ENCODE measurements around the gene ZNF23.

ZNF23 gene

GRCh38 chr16:71459510-71459909, 2.5 kb downstream of the ZNF23 start:
- DNase-seq (ENCODE audit: low read depth): no peak
- no peak for TF ChIP-seq CTCF (IDR thresholded peaks at IDR 0.05; ENCODE audit: low read depth, low read length, missing control alignments)
- no peak overlapping the region for H3K4me3 ChIP-seq (ENCODE audit: low read depth, low read length)

- no peak for TF ChIP-seq CTCF (IDR thresholded peaks at IDR 0.05; ENCODE audit: low read depth, low read length, missing control alignments)
- H3K4me3 ChIP-seq (ENCODE audit: low read depth, low read length): no peak overlapping the region
- no peak for DNase-seq (ENCODE audit: low read depth)
Measured at GRCh38 chr16:71456801-71457200, 5.2 kb downstream of the ZNF23 start.

GRCh38 chr16:71453036-71453435, 9.0 kb downstream of the ZNF23 start:
- DNase-seq (ENCODE audit: low read depth): no peak

GRCh38 chr16:71449020-71449419, 13.0 kb downstream of the ZNF23 start:
- no peak overlapping the region for H3K4me3 ChIP-seq (ENCODE audit: low read depth, low read length)

More at GRCh38 chr16:71453036-71453435, 9.0 kb downstream of the ZNF23 start:
- no peak overlapping the region for H3K4me3 ChIP-seq (ENCODE audit: low read depth, low read length)
- TF ChIP-seq CTCF (IDR thresholded peaks at IDR 0.05; ENCODE audit: low read depth, low read length, missing control alignments): no peak

GRCh38 chr16:71448274-71448866, 13.7 kb downstream of the ZNF23 start:
- no peak for DNase-seq (ENCODE audit: low read depth)
- TF ChIP-seq CTCF (IDR thresholded peaks at IDR 0.05; ENCODE audit: low read depth, low read length, missing control alignments): no peak
- no peak overlapping the region for H3K4me3 ChIP-seq (ENCODE audit: low read depth, low read length)

More at GRCh38 chr16:71449020-71449419, 13.0 kb downstream of the ZNF23 start:
- DNase-seq (ENCODE audit: low read depth): no peak
- TF ChIP-seq CTCF (IDR thresholded peaks at IDR 0.05; ENCODE audit: low read depth, low read length, missing control alignments): no peak

GRCh38 chr16:71443714-71444113, 18.3 kb downstream of the ZNF23 start:
- DNase-seq (ENCODE audit: low read depth): no peak
- no peak for TF ChIP-seq CTCF (IDR thresholded peaks at IDR 0.05; ENCODE audit: low read depth, low read length, missing control alignments)
- no peak overlapping the region for H3K4me3 ChIP-seq (ENCODE audit: low read depth, low read length)

GRCh38 chr16:71442051-71442440, 20.0 kb downstream of the ZNF23 start, which contains the start of gene TLE7:
Gene TLE7, minus strand, starts transcription at chr16:71442054. Its CDS starts 8,730 bp downstream, at chr16:71433324.
- H3K4me3 ChIP-seq (ENCODE audit: low read depth, low read length): no peak within 1 kb of the TSS
- no peak for TF ChIP-seq CTCF (IDR thresholded peaks at IDR 0.05; ENCODE audit: low read depth, low read length, missing control alignments)
- no peak for DNase-seq (ENCODE audit: low read depth)

Measured in GM12864 (cell line).